Neural crest cell (in vitro differentiated cells): ENCODE results near the gene IST1. TPM values are rescaled to one million over a fixed set of nuclear protein-coding genes. Genes with fewer than 3 reads are reported as not detected.

Experiments used
- DNase-seq: peaks from one replicate; pipeline ENCODE4 v3.0.0; 2021; ENCODE audit warnings: low read depth, mixed read lengths, low spot score
- H3K27ac Mint-ChIP-seq: one replicate; pipeline ENCODE4 v1.8.0; 2021; ENCODE audit warnings: mild to moderate bottlenecking, mixed read lengths; ENCODE audit not compliant: unreplicated experiment
- H3K27me3 Mint-ChIP-seq: 2 replicates; pipeline ENCODE4 v1.8.0; 2021; ENCODE audit warnings: low read depth, mild to moderate bottlenecking, mixed read lengths
- H3K36me3 Mint-ChIP-seq: 2 replicates; pipeline ENCODE4 v1.8.0; 2021; ENCODE audit warnings: low read depth, mild to moderate bottlenecking, mixed read lengths
- H3K4me1 Mint-ChIP-seq: 2 replicates; pipeline ENCODE4 v1.8.0; 2021; ENCODE audit warnings: mixed read lengths
- H3K4me3 Mint-ChIP-seq: one replicate; pipeline ENCODE4 v1.8.0; 2021; ENCODE audit warnings: mild to moderate bottlenecking, mixed read lengths
- H3K9me3 Mint-ChIP-seq: 2 replicates; pipeline ENCODE4 v1.8.0; 2021; ENCODE audit warnings: mixed read lengths
- total RNA-seq: library from RNA; stranded (reverse); gene quantifications from 2 replicates; pipeline ENCODE4 v1.2.1, GENCODE V29; 2021
- TF ChIP-seq, protein P1 (sequence below): fragments of 200-600 bp; sonication (generic); conservative IDR thresholded peaks from 2 replicates; pipeline ENCODE4 v1.5.0; 2021; ENCODE audit warnings: antibody characterized with exemption, mild to moderate bottlenecking

Gene IST1
- total RNA-seq, 1 donor from 2014 or later = 242 TPM

DNA sequence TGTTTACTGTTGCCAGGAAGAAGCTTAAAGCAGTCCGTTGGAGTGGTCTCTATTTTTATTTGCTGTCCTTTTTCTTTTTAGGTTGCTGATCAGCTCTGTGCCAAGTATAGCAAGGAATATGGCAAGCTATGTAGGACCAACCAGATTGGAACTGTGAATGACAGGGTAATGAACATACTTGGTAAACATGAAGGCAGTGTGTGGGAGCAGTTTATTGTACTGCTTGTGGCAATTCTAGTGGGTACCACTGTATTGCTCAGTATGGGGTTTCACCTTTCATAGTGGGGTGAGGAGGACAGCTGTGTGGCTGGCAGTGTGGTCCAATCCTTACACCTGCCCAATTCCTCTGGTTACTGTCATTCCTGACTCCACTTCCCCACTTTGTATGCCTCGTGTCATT is 25.3 kb downstream of the IST1 start:
- TF ChIP-seq, protein P1, sequence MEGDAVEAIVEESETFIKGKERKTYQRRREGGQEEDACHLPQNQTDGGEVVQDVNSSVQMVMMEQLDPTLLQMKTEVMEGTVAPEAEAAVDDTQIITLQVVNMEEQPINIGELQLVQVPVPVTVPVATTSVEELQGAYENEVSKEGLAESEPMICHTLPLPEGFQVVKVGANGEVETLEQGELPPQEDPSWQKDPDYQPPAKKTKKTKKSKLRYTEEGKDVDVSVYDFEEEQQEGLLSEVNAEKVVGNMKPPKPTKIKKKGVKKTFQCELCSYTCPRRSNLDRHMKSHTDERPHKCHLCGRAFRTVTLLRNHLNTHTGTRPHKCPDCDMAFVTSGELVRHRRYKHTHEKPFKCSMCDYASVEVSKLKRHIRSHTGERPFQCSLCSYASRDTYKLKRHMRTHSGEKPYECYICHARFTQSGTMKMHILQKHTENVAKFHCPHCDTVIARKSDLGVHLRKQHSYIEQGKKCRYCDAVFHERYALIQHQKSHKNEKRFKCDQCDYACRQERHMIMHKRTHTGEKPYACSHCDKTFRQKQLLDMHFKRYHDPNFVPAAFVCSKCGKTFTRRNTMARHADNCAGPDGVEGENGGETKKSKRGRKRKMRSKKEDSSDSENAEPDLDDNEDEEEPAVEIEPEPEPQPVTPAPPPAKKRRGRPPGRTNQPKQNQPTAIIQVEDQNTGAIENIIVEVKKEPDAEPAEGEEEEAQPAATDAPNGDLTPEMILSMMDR = no peak
- H3K27me3 Mint-ChIP-seq = no peaks in the 10 kb centered on the region
- H3K9me3 Mint-ChIP-seq = no peaks in the 10 kb centered on the region
- H3K36me3 Mint-ChIP-seq = peaks cover 38% of the 10 kb centered on the region
- no peak for DNase-seq
- H3K4me3 Mint-ChIP-seq = no peak overlapping the region
- no peaks in the 10 kb centered on the region for H3K4me1 Mint-ChIP-seq
- H3K27ac Mint-ChIP-seq = no peak overlapping the region

DNA sequence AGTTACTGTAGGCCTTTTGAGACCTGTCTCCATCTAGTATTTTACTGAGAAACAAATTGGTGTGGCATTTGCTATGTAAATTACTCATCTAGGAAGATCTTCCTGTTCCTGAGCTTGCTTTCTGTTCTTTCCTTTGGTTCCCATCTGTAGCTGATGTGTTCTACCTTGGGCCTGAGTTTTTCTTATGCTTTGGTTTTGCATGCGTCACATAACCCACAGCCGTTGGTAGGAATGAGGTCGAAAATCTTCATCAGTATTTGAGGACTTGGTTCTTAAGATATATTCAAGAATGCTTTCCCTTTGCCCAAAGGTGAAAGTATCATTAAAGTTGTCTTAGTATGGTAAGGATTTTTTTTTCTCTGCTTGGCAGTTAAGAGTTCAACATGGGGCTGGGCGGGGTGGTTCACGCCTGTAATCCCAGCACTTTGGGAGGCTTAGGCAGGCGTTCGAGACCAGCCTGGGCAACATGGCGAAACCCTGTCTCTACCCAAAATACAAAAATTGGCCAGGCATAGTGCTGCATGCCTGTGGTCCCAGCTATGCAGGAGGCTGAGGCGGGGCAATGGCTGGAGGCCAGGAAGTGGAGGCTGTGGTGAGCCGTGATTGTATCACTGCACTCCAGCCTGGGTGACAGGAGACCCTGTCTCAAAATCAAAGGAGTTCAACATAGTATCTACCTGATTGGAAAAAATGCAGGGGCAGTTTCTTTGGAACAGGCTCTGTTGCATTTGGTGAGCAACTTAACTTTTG is 28.8 kb downstream of the IST1 start:
- Mint-ChIP-seq H3K4me3 (no peak overlapping the region), H3K4me1 (no peaks in the 10 kb centered on the region), H3K27ac (no peak overlapping the region), H3K36me3 (peaks cover 26% of the 10 kb centered on the region), H3K9me3 (no peaks in the 10 kb centered on the region), H3K27me3 (no peaks in the 10 kb centered on the region)
- no peak for DNase-seq
- TF ChIP-seq, protein P1 = no peak

DNA sequence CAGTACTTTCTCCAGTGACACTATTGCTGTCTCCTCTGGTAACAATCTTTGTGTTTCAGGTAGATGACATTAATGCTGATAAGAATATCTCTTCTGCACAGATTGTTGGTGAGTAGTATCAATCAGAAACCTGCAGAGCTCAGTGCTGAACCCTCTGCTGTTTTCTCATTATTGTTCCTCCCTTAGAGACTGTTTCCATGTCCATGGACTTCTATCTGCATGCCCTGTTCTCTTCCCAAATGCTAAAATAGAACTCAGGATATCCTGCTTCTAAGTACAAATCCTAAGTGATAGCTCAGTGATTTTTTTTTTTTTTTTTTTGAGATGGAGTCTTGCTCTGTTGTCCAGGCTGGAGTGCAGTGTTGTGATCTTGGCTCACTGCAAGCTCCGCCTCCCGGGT is 29.4 kb downstream of the IST1 start:
- no peak for DNase-seq
- TF ChIP-seq, protein P1 = no peak
- H3K27me3 Mint-ChIP-seq = no peaks in the 10 kb centered on the region
- peaks cover 24% of the 10 kb centered on the region for H3K36me3 Mint-ChIP-seq
- H3K9me3 Mint-ChIP-seq = no peaks in the 10 kb centered on the region
- H3K27ac Mint-ChIP-seq = no peak overlapping the region
- no peaks in the 10 kb centered on the region for H3K4me1 Mint-ChIP-seq
- no peak overlapping the region for H3K4me3 Mint-ChIP-seq

DNA sequence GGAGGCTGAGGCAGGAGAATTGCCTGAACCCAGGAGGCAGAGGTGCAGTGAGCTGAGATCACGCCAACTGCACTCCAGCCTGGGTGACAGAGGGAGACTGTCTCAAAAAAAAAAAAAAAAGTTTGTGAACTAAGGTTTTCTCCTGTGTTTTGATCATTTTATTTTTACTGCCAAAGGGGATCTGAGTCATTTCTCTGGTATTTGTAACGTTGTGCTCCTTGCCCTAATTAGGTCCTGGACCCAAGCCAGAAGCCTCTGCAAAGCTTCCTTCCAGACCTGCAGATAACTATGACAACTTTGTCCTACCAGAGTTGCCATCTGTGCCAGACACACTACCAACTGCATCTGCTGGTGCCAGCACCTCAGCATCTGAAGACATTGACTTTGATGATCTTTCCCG is 32.1 kb downstream of the IST1 start:
- peaks cover 15% of the 10 kb centered on the region for H3K36me3 Mint-ChIP-seq
- H3K27ac Mint-ChIP-seq = no peak overlapping the region

DNA sequence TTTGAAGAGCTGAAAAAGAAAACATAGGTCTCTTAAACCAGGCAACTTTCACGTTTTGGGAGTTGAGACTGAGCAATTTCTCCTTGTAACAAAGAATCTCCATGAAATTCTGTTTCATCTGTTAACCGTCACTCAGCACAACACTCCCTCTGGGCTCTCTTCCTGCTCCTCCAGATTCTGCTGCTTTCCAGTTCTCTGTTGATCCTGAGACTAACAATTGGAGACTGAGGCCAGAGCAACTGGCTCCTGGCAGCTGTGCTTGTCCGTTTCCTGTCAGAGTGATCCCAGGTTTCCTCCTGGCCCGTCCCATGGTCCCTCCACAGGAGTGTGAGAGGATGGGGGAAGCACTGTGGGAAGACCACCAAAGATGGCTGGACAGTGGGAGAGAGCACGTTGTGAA is 32.5 kb downstream of the IST1 start:
- Mint-ChIP-seq H3K27me3 (no peaks in the 10 kb centered on the region), H3K9me3 (no peaks in the 10 kb centered on the region), H3K36me3 (peaks cover 15% of the 10 kb centered on the region), H3K27ac (no peak overlapping the region), H3K4me3 (no peak overlapping the region), H3K4me1 (no peaks in the 10 kb centered on the region)
- TF ChIP-seq, protein P1 = no peak
- no peak for DNase-seq

More for the DNA sequence above, 32.1 kb downstream of the IST1 start:
- no peaks in the 10 kb centered on the region for H3K9me3 Mint-ChIP-seq
- no peak for DNase-seq
- no peaks in the 10 kb centered on the region for H3K4me1 Mint-ChIP-seq
- TF ChIP-seq, protein P1 = no peak
- no peaks in the 10 kb centered on the region for H3K27me3 Mint-ChIP-seq
- H3K4me3 Mint-ChIP-seq = no peak overlapping the region
